ENCODE measurements around the gene PIR.
A peak's percentile ranks its signal among the peaks of the same experiment; 100 is the strongest.

GRCh38 chrX:15465896-15466651 lies 27.1 kb downstream of the PIR start:
- TF ChIP-seq, protein P1, sequence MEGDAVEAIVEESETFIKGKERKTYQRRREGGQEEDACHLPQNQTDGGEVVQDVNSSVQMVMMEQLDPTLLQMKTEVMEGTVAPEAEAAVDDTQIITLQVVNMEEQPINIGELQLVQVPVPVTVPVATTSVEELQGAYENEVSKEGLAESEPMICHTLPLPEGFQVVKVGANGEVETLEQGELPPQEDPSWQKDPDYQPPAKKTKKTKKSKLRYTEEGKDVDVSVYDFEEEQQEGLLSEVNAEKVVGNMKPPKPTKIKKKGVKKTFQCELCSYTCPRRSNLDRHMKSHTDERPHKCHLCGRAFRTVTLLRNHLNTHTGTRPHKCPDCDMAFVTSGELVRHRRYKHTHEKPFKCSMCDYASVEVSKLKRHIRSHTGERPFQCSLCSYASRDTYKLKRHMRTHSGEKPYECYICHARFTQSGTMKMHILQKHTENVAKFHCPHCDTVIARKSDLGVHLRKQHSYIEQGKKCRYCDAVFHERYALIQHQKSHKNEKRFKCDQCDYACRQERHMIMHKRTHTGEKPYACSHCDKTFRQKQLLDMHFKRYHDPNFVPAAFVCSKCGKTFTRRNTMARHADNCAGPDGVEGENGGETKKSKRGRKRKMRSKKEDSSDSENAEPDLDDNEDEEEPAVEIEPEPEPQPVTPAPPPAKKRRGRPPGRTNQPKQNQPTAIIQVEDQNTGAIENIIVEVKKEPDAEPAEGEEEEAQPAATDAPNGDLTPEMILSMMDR (IDR thresholded peaks at IDR 0.05), result peak in 1 of 6 experiments; percentile 16
- no peak for TF ChIP-seq POLR2A (IDR thresholded peaks at IDR 0.05)
